Skin epidermis (tissue), 12 donors: ENCODE results near the gene KLC1.

Source experiments
- H3K27ac ChIP-seq, 21 experiments: fragments of 200-600 bp; sonication (generic) in 11 of 21; one replicate each; pipeline ENCODE4 v1.5.0; 2020; ENCODE audit warnings: mild to moderate bottlenecking in 3 of 21, inconsistent platforms in 2 of 21, moderate library complexity in 2 of 21
- H3K4me3 ChIP-seq, 7 experiments: fragments of 200-600 bp; sonication (generic) in 2 of 7; one replicate each; pipeline ENCODE4 v1.5.0; 2020; ENCODE audit warnings: inconsistent platforms in 2 of 7, mild to moderate bottlenecking in 2 of 7, moderate library complexity in 1 of 7

Gene KLC1

DNA sequence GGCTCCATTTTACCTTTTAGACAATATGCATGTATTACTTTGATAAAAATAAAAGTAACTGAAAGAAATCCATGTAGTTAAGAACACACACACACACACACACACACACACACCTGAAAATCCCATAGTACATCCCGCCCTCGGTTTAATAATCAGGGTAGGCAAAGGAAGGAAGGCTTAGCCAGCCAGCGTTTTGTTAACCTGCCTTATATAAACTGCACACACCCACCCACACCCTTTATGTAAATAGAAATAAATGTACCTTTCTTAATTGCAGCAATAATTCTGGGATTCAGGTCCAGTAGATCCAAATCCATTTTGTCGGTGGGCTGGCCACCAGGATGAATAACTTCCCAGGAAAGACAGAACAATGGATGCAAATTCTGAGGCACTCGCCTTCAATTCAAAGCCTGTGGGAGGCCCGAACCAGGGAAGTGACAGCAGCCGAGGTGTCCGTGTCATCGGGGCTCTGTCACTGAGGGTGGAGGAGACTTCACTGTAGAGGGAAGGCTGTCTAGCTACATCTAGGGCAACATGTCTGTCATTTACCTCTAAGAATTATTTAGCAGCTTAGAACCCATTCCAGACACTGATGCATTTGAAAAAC is 81.9 kb downstream of the KLC1 start:
- H3K4me3 ChIP-seq: no peak overlapping the region

DNA sequence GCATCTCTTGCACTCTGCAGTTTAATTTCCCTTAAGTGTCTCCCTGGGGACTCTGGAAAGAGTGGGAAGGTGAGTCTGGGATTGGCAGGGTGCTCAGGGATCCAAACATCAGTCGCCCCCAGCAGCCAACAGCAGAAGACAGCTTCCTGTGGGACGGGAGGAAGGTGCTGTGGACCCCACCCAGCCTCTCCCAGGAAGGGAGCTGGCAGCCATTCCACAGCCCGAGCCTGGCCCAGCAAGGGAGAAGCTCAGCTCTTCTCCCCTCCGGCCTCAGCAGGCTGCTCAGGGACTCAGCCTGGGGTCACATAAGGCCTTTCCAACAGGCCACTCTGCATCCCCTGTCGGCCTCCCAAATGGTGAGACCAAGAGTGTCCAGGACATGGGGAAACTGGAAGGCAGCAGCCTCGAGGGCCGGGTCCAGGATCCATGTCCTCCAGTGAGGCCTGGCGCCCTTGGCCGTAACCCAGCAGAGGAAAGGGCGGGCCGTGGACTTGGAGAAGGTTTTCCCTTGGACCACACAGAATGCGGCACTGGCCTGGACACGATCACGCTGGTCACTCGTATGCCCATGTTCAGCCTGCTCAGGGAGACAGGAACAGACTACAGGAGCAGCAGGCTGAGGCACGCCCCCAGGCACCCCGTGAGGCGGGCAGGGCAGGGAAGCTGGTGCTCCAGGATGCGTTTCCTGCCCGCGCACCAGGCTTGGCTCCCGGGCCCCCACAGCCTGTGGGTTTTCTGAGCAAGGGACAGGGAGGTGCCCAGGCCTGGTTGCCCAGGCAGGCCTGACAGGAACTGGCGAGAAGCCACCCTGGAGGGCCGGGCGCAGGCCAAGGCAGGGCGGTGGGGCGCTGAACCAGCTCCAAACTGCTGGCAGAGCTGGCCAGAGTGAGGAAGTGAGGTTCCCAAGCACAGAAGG is 82.8 kb downstream of the KLC1 start:
- no peak overlapping the region for H3K4me3 ChIP-seq
- peak overlapping the region in 20 of 21 experiments; percentile 16 to 85 (median 73) for H3K27ac ChIP-seq

More for the DNA sequence above, 81.9 kb downstream of the KLC1 start:
- peak overlapping the region in 15 of 21 experiments; percentile 16 to 85 (median 74) for H3K27ac ChIP-seq

DNA sequence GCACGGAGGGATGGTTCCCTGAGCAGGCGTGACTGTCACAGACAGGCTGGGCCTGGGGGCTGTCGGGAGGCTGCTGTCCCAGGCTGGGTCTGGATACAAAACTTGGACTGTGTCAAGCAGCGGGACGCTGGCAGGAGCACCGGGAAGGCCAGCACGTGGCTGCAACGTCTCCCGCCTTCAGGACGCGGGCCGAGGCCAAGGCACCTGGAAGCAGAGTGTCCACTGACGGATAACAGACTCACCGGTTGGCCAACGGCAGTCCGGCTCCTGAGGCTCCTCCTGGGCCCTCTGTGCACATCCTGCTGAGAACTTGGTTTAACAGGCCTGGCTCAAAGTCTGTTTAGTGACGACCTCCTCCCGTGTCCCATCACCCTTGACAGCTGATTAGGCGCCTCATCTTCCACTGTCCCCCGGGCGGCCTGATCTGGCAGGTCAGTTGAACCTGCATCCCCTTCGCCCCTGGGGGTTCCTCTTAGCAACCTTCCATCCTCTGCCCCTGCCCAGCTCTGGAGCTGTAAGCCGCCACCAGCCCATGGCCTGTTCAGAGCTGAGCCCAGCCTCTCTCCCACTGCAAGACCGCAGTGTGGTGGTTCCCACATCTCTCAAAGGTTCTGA is 83.7 kb downstream of the KLC1 start:
- no peak overlapping the region for H3K4me3 ChIP-seq
- H3K27ac ChIP-seq: peak overlapping the region in 19 of 21 experiments; percentile 17 to 85 (median 73)

DNA sequence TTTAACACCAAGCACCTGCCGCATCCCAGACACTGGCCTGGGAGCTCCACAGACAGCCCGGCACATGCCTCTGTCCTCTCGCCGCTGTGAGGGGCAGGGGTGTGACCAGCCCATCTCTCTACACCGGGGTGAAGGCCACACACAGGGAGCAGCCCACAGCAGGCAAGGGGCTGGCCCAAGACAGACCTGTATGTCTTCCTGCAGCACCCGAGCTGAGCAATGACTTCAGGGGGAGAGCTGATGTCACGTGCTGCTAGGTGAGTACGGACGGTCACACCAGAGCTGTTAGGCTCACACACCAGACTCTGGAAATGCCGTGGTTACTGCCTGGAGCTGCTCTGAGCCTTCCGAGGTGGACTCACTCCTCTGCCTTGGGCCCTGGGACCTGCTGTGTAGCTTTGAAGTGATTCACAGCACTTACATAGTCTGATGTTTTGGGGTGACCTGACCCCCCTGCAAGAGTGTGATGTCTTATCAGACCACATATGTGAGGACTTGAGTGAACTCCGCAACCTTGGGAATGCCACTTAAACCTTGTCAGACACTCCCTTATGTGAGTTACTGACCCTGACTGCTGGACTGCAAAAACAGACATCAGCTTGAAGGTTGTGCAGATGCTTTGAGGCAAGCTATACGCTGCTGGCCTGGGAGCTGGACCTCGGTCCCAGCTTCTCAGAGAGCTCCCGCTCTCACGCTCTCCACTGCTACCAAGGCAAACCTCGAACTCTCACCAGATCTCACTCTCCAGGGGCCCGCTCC is 84.5 kb downstream of the KLC1 start:
- Histone ChIP-seq H3K4me3 (no peak overlapping the region), H3K27ac (peak overlapping the region in 4 of 21 experiments; percentile 15 to 83 (median 70))

DNA sequence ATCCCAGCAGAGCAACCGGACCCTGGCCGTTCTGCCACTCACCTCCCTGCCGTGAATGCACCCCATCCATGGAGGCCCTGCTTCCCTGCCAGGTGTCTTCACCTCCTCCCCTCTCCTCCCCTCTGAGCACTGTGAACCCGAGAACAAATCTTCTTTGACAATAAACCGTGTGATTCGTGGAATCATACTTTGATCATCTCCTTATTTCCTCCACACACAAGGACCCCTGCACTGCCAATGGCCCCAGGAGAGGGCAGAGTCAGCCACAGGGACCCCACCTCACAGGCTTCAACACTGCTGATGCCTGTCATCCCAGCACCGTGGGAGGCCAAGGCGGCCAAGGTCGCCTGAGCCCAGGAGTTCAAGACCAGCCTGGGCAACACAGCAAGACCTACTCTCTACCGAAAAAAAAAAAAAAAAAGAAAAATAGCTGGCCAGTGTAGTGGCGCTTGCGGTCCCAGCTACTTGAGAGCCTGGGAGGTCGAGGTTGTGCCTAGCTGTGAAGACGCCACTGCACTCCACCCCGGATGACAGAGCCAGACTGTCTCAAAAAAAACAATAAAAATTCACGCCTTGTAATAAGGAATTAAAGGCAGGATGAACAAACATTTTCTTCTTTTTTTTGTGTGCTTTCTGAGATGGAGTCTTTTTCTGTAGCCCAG is 85.2 kb downstream of the KLC1 start:
- Histone ChIP-seq H3K27ac (peak overlapping the region in 4 of 21 experiments; percentile 15 to 79 (median 69)), H3K4me3 (peak overlapping the region in 6 of 7 experiments; percentile 39 to 97 (median 74))

DNA sequence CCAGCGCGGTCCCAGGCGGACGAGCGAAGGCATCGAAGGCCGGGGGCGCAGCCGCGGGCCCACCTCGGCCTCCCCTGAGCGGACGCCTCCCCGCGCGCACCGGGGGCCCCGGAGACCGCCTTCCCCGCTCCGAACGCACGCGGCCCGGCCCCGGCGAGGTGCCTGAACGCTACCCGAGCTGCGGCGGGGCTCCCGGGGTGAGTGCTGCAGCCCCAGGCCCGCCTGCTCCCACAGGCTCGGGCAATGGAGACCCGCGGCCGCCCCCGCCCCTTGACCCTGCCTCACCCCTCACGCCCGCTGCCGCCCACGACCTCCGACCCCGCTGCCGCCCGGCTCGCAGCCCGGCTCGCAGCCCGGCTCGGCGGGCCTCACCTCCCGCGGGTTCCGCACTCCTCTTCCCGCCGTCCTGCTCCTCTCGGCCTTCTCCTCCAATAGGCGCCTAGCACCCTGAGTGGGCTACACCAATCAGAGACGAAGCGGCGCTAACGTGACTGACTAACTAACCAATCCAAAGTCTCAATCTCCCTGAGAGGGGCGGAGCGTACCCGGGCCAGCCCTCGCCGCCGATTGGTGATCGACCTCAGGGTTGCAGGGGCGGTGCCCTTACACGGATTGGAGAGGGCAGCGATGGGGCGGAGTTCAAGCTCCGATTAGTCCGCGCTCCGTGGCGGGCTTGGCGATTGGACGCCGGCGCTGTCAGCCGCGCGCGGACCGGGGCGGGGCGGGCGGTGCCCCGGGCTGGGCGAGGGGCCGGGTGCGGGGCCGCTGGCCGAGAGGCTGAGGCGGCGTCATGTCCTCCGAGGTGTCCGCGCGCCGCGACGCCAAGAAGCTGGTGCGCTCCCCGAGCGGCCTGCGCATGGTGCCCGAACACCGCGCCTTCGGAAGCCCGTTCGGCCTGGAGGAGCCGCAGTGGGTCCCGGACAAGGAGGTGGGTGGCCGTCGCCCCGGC is 86.3 kb downstream of the KLC1 start, which contains the start of the genes XRCC3 and ZFYVE21:
XRCC3 (minus strand) TSS at position 400 of the 949 bp plus-strand sequence. CDS start 4,364 bp downstream, outside the sequence.
ZFYVE21 (plus strand) TSS at position 759 of the 949 bp plus-strand sequence; CDS start at position 791, 32 bp downstream.
- Histone ChIP-seq H3K27ac (peak within 1 kb of the TSS; percentile 64 to 92 (median 83)), H3K4me3 (peak within 1 kb of the TSS; percentile 39 to 97 (median 78))

DNA sequence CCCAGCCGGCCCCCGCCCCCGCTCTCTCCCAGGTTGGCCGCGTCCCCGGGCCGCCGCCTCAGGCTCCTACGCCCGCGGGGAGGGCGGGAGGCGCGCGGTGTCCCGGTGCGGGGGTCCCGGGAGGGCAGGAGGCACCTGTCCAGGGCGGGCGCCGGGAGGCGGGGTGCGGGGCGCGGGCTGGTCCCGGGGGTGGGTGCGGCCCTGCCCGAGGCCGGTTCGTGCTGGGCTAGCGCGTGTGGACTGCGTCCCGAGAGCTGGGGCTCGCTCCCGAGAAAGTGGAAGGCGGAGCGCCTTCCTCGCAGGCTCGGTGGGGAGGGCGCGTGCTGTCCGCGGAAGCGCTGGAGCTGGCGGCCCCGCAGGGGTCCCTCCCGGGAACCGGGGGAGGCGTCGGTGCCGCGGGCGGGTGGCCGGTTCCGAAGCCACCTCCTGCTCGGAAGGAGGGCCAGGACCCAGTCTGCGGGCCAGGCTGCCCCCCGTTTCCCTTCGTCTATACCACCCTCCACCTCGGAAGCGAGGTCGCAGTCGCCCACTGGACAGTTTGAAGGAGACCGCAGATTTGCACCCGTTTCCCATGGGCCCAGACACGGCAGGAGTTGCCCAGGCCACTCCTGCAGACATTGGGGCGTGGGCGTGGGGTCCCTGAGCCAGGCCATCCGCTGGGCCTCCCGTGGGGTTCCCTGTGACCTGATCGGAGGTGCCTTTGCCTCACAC is 87.2 kb downstream of the KLC1 start:
- H3K27ac ChIP-seq: peak overlapping the region; percentile 29 to 92 (median 82)
- H3K4me3 ChIP-seq: peak overlapping the region; percentile 39 to 97 (median 78)

DNA sequence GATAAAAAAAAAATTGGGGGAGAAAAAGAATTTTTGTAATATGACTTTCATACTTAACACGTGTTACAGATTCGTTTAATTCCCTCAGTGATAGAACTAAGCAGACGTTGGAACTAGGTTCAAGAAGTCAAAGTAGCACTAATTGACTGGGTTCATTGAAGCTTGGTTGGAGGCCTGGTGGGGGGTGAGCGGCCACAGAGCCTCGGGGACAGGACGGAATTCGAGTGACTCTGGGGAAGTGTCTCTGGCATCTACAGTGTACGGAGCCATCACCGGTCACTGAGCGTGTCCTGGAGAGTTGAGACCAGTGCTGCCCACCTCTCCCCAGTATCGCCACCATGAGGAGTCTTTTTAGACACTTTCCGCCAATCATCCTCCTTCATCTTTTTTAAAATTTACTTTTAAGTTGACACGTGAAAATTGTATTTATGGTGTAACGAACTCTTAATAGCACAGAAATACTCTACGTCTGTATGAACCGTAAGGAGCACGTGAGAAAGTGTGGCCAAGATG is 87.9 kb downstream of the KLC1 start:
- peak overlapping the region in 6 of 7 experiments; percentile 39 to 97 (median 77) for H3K4me3 ChIP-seq
- H3K27ac ChIP-seq: peak overlapping the region in 3 of 21 experiments; percentile 86 to 89 (median 87)

DNA sequence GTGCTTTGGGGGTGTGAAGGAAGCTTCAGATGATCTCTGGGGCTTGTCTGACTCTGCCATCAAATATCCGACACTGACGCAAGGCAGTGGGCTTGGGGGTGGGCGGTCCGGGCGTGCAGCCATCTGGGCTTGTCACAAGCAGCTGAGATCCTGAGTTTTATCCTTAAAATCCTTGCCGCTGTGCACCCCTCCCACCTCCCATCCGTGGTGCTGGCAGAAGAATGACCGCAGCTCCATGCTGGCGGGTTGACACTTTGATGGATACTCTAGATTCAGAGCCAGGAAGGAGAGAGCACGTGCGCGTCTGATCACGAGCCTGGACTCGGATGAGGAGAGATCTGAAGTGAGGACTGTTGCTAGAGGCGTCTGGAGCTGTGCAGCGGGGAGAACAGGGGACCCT is 89.6 kb downstream of the KLC1 start:
- Histone ChIP-seq H3K4me3 (no peak overlapping the region), H3K27ac (no peak overlapping the region)

DNA sequence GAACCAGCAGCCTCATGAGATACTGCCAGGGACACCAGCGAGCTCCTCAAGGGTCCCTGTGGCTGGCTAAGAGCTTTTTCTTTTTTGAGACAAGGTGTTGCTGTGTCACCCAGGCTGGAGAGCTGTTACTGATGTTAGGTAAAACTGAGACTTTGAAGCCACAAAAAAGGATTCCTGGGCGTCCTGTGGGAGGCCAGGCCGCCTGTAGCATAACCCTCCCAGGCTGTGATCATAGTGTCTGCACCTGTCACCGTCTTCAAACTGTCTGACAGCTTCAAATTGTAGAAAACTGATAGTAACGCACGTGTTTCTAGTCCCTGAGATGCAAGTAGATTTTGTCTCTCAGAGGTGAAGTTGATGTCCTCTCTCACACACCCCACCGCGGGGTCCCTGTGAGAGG is 90.7 kb downstream of the KLC1 start:
- Histone ChIP-seq H3K4me3 (no peak overlapping the region), H3K27ac (no peak overlapping the region)

DNA sequence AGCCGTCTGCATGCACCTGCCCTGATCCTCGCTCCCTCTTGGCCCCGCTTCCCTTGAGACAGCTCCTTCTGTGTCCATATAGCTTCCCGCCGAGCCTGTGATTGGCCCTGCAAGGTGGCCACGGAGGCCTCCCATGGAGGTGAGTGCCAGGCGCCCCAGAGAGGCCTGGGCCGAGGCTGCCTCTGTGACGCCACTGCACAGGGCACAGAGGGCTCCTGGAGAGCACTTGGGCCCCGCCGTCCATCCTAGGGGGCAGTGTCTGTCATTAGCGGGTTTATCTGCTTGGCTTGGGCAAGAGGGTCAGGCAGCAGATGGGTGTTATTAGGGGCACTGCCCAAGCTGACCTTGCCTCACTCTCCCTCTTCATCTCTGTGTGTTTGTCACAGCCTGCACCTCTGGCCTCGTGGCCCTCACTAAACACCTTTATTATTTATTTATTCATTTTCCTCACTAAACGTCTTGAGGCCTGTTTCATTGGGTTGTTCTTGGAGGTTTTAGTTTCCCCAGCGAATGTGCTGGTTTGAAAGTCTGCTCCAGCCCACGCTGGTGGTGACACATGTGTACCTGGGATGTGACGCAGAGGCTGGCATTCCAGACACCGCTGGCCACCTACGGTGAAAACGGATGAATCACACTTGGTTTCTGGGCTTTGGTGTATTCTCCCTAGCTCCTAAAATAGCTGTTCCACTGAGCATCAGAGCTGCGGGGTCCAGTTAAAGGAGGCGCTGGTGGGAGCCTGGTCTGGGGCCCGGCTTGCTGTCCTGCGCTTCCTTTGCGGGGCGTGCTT is 92.5 kb downstream of the KLC1 start:
- no peak overlapping the region for H3K4me3 ChIP-seq
- peak overlapping the region in 5 of 21 experiments; percentile 7 to 54 (median 32) for H3K27ac ChIP-seq

DNA sequence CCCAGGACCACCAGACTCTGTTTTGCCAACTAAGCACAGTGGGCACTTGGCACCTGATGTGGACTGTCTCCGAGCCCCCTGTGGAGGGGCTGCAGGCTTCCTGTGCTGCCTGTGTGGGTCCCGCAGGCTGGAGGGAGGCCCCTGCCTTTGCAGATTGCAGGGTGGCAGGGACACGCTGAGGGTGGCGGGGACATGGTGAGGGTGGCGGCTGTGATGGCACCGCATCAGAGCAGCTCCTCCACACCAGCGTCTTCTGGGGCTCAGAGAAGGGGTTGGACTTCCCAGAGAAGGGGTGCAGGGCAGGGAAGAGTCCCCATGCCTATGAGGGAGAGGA is 94.7 kb downstream of the KLC1 start:
- H3K27ac ChIP-seq: peak overlapping the region in 9 of 21 experiments; percentile 29 to 81 (median 56)

DNA sequence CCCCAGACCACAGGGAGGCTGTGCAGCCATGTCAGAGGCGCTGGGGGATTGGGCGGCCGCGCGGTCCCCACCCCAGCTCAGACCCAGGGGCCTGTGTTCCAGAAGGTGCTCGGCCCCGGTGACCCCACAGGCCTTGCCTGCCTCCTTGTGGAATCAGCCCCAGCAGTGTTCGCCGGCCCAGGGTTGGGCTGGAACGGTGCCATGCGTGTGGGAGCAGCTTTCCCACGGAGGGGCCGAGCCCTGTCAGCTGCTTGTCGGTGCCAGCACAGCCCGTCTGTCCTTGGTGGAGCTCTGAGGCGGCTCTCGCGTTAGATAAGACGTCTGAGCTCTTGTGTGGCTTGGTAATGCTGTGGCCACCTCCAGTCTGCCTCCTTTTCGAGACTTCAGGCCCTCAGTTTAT is 95.1 kb downstream of the KLC1 start:
- H3K27ac ChIP-seq: peak overlapping the region in 9 of 21 experiments; percentile 29 to 81 (median 56)
- H3K4me3 ChIP-seq: no peak overlapping the region

More for the DNA sequence above, 94.7 kb downstream of the KLC1 start:
- H3K4me3 ChIP-seq: no peak overlapping the region

DNA sequence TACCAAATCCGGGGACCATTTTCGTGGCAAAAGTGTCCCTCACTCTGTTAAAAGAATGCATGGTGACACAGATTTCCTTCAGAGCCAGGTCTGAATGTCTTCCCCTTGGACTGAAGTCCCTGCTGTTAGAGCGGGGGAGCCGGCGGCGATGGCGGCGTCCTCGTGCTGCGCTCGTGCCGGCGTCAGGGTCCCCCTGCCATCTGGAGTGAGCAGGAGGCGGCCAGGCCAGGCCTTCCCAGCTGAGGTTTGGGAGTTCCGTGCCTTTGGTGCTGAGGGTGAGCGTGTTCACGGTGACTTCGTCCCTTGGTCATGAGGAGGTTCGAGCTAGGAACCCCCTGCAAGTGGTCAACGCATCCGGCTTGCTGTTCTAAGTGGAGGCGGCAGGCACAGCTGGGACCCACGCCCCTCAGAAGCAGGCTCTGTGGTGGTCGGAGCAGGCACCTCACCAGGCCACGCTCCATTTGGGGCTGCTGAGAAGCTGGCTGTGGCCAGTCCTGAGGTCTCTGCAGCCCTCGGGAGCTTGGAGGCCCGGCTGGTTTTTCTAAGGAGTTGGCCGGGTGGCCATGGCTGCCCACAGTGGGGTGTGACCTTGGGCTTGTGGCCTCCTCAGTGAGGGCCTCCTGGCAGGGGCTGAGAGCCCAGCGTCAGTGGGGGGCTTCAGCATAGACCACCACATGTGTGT is 96.1 kb downstream of the KLC1 start:
- Histone ChIP-seq H3K4me3 (no peak overlapping the region), H3K27ac (peak overlapping the region in 3 of 21 experiments; percentile 8 to 72 (median 41))

DNA sequence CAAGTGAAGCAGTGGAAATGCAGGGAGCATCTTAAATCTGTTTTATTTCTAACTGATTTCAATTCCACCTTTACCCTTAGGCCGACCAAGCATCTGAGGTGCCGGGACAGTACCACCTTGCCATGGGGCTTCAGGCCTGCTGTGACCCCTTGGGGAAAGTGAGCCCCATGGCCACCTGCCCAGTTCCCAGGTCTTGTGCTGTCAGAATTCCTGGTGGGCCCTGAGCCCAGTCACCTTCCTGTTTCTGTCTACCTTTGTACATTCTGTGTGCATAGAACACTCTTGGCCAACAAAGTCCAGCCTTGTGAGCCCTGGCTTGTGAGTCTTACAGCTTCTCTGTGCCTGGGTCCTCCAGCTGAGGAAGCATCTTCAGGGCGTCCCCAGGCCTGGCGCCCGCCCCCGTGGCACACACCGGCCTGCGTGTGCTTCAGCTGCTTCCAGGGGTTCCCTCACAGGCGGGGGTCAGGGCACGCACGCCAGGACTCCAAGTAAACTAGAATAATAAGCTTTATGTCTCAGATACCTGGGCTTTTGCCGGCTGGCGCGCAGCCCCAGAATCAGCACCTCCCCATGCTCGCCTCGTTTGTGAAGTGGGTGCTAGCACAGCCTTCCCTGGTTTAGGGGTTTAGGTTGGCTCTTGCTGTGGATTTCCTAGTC is 96.9 kb downstream of the KLC1 start:
- H3K4me3 ChIP-seq: no peak overlapping the region
- peak overlapping the region in 1 of 21 experiments; percentile 8 for H3K27ac ChIP-seq
